ENCODE results near the gene OR4B1.
"Not testable (repeated sequence)": the region's sequence is repeated elsewhere in the genome, so short reads cannot be mapped to it uniquely, and the experiment has no call there.

The OR4B1 gene

GRCh38 chr11:48207881-48208280 is 8.7 kb upstream of the OR4B1 start:
- no peaks in the 10 kb centered on the region for H3K79me2 ChIP-seq (ENCODE audit: insufficient read depth, low read length)
- H3F3A ChIP-seq (ENCODE audit: insufficient read depth), result no peaks in the 10 kb centered on the region
- no peak overlapping the region for H3K27ac ChIP-seq (ENCODE audit: low read depth, low read length)
- no peaks in the 10 kb centered on the region for H4K20me1 ChIP-seq (ENCODE audit: low read depth, low read length)
- no peaks in the 10 kb centered on the region for H3K36me3 ChIP-seq (ENCODE audit: low read length)
- H3K9me3 ChIP-seq (ENCODE audit: insufficient read depth, low read length), result no peaks in the 10 kb centered on the region; the same call in 1 of the 2 replicates
- H2AFZ ChIP-seq (ENCODE audit: low read depth, low read length, severe bottlenecking), result no peak overlapping the region
- TF ChIP-seq EZH2phosphoT487 (conservative IDR thresholded peaks at IDR 0.05; ENCODE audit: low read length), result no peak
- TF ChIP-seq, protein P1, sequence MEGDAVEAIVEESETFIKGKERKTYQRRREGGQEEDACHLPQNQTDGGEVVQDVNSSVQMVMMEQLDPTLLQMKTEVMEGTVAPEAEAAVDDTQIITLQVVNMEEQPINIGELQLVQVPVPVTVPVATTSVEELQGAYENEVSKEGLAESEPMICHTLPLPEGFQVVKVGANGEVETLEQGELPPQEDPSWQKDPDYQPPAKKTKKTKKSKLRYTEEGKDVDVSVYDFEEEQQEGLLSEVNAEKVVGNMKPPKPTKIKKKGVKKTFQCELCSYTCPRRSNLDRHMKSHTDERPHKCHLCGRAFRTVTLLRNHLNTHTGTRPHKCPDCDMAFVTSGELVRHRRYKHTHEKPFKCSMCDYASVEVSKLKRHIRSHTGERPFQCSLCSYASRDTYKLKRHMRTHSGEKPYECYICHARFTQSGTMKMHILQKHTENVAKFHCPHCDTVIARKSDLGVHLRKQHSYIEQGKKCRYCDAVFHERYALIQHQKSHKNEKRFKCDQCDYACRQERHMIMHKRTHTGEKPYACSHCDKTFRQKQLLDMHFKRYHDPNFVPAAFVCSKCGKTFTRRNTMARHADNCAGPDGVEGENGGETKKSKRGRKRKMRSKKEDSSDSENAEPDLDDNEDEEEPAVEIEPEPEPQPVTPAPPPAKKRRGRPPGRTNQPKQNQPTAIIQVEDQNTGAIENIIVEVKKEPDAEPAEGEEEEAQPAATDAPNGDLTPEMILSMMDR (IDR thresholded peaks at IDR 0.05; ENCODE audit: insufficient read depth, low read length, poor library complexity, severe bottlenecking), result no peak
- no peak overlapping the region for H3K9ac ChIP-seq (ENCODE audit: low read length)
- no peaks in the 10 kb centered on the region for H3K27me3 ChIP-seq (ENCODE audit: low read length)
- H3K9me2 ChIP-seq (replicated peaks; ENCODE audit: insufficient read depth, low read length), result no peaks in the 10 kb centered on the region
- H3K4me3 ChIP-seq (ENCODE audit: insufficient read depth, low read length, poor library complexity, severe bottlenecking), result no peak overlapping the region
- H3K4me2 ChIP-seq (ENCODE audit: low read depth, low read length, poor library complexity, severe bottlenecking), result no peak overlapping the region

DNA sequence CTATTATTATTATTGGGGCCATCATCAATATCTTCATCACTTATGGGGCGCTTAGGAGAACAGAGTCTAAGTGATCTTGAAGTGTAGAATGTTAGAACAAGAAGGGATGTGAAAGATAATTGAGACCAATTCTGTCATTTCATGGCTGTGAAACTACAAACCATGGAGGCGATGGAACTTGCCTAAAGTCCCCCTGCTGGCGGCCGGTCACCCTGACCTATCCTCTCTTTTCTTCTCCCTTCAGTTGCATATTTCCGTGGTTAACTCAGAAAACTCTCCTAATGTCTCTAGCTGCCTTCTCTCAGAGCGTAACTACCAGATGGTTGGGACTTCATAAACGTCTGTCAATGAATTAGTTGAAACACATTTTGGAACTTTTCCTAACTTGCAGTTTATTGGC is 6.6 kb upstream of the OR4B1 start:
- H3K9me2 ChIP-seq (replicated peaks; ENCODE audit: insufficient read depth, low read length), result no peaks in the 10 kb centered on the region
- no peaks in the 10 kb centered on the region for H3F3A ChIP-seq (ENCODE audit: insufficient read depth)
- H3K9ac ChIP-seq (ENCODE audit: low read length), result no peak overlapping the region
- no peaks in the 10 kb centered on the region for H4K20me1 ChIP-seq (ENCODE audit: low read depth, low read length)
- no peaks in the 10 kb centered on the region; the same call in 1 of the 2 replicates for H3K9me3 ChIP-seq (ENCODE audit: insufficient read depth, low read length)
- no peak overlapping the region for H2AFZ ChIP-seq (ENCODE audit: low read depth, low read length, severe bottlenecking)
- TF ChIP-seq, protein P1 (IDR thresholded peaks at IDR 0.05; ENCODE audit: insufficient read depth, low read length, poor library complexity, severe bottlenecking), result no peak
- TF ChIP-seq EZH2phosphoT487 (conservative IDR thresholded peaks at IDR 0.05; ENCODE audit: low read length), result no peak
- no peaks in the 10 kb centered on the region for H3K79me2 ChIP-seq (ENCODE audit: insufficient read depth, low read length)
- no peak overlapping the region for H3K4me2 ChIP-seq (ENCODE audit: low read depth, low read length, poor library complexity, severe bottlenecking)
- H3K36me3 ChIP-seq (ENCODE audit: low read length), result no peaks in the 10 kb centered on the region
- H3K27me3 ChIP-seq (ENCODE audit: low read length), result no peaks in the 10 kb centered on the region
- no peak overlapping the region for H3K27ac ChIP-seq (ENCODE audit: low read depth, low read length)
- no peak overlapping the region for H3K4me3 ChIP-seq (ENCODE audit: insufficient read depth, low read length, poor library complexity, severe bottlenecking)

GRCh38 chr11:48228761-48229160 is 12.2 kb downstream of the OR4B1 start:
- Histone ChIP-seq H3K4me2 (ENCODE audit: low read depth, low read length, poor library complexity, severe bottlenecking) (no peak overlapping the region), H3K4me3 (ENCODE audit: insufficient read depth, low read length, poor library complexity, severe bottlenecking) (no peak overlapping the region), H3K9me3 (ENCODE audit: insufficient read depth, low read length) (no peaks in the 10 kb centered on the region), H3K27me3 (ENCODE audit: low read length) (no peaks in the 10 kb centered on the region), H3K9ac (ENCODE audit: low read length) (no peak overlapping the region), H3K36me3 (ENCODE audit: low read length) (no peaks in the 10 kb centered on the region), H3K9me2 (replicated peaks; ENCODE audit: insufficient read depth, low read length) (no peaks in the 10 kb centered on the region), H4K20me1 (ENCODE audit: low read depth, low read length) (no peaks in the 10 kb centered on the region), H3K79me2 (ENCODE audit: insufficient read depth, low read length) (no peaks in the 10 kb centered on the region), H3K27ac (ENCODE audit: low read depth, low read length) (no peak overlapping the region), H3F3A (ENCODE audit: insufficient read depth) (no peaks in the 10 kb centered on the region), H2AFZ (ENCODE audit: low read depth, low read length, severe bottlenecking) (no peak overlapping the region)
- TF ChIP-seq, protein P1 (IDR thresholded peaks at IDR 0.05; ENCODE audit: insufficient read depth, low read length, poor library complexity, severe bottlenecking), result no peak
- TF ChIP-seq EZH2phosphoT487 (conservative IDR thresholded peaks at IDR 0.05; ENCODE audit: low read length), result no peak

- not testable (repeated sequence) for H4K20me1 ChIP-seq (ENCODE audit: low read depth, low read length); H3K9ac ChIP-seq (ENCODE audit: low read length); H3K4me3 ChIP-seq (ENCODE audit: insufficient read depth, low read length, poor library complexity, severe bottlenecking); H3K4me2 ChIP-seq (ENCODE audit: low read depth, low read length, poor library complexity, severe bottlenecking); H3K27ac ChIP-seq (ENCODE audit: low read depth, low read length); H3F3A ChIP-seq (ENCODE audit: insufficient read depth); H2AFZ ChIP-seq (ENCODE audit: low read depth, low read length, severe bottlenecking); H3K36me3 ChIP-seq (ENCODE audit: low read length); H3K9me3 ChIP-seq (ENCODE audit: insufficient read depth, low read length); H3K9me2 ChIP-seq (replicated peaks; ENCODE audit: insufficient read depth, low read length); H3K79me2 ChIP-seq (ENCODE audit: insufficient read depth, low read length); H3K27me3 ChIP-seq (ENCODE audit: low read length)
Measured at GRCh38 chr11:48230057-48230456, 13.4 kb downstream of the OR4B1 start.

Data from SU-DHL-6 (cell line).